Peyer's patch (tissue), 4 donors: ENCODE results near the gene DDRGK1.

Source experiments
- POLR2A ChIP-seq, 2 donors: fragments of 450-650 bp; IDR thresholded peaks; one replicate each; pipeline ENCODE4 v1.5.1; 2017; ENCODE audit warnings: antibody characterized with exemption in 2 of 2, mild to moderate bottlenecking in 2 of 2, moderate library complexity in 2 of 2
- TF ChIP-seq, protein P1 (sequence below), 6 experiments: fragments of 450-650 bp in 4 of 6; fragments of 200-600 bp in 2 of 6; sonication (generic) in 1 of 6; IDR thresholded peaks; one replicate each; pipeline ENCODE4 v1.5.1; 2017 to 2019; ENCODE audit warnings: antibody characterized with exemption in 6 of 6, mild to moderate bottlenecking in 3 of 6, moderate library complexity in 1 of 6

DNA sequence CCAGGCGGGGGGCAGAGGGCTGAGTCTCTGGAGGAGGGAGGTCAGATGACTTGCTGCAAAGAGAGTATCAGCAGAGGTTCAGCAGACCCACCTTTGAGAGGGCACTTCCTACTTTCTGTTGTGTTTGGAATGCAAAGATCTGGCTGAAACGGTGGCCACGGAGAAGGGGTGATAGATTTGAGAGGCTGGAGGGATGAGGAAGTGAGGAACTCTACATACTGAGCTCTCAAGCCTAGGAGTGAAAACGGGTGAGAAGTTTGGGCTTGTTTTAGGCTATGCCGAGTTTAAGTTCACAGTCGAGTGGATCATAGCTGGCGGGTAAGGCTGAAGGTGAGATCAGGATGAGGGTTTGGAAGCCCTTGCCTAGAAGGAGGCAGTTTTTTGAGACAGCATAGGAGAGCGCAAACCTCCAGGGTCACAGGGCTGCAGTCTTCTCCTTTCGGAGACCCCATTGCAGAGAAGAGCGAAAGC is 4.3 kb upstream of the DDRGK1 start:
- TF ChIP-seq, protein P1, sequence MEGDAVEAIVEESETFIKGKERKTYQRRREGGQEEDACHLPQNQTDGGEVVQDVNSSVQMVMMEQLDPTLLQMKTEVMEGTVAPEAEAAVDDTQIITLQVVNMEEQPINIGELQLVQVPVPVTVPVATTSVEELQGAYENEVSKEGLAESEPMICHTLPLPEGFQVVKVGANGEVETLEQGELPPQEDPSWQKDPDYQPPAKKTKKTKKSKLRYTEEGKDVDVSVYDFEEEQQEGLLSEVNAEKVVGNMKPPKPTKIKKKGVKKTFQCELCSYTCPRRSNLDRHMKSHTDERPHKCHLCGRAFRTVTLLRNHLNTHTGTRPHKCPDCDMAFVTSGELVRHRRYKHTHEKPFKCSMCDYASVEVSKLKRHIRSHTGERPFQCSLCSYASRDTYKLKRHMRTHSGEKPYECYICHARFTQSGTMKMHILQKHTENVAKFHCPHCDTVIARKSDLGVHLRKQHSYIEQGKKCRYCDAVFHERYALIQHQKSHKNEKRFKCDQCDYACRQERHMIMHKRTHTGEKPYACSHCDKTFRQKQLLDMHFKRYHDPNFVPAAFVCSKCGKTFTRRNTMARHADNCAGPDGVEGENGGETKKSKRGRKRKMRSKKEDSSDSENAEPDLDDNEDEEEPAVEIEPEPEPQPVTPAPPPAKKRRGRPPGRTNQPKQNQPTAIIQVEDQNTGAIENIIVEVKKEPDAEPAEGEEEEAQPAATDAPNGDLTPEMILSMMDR (IDR thresholded peaks at IDR 0.05) = no peak
- TF ChIP-seq POLR2A (IDR thresholded peaks at IDR 0.05) = no peak
